Neuronal stem cell (in vitro differentiated cells): ENCODE results near the gene PCSK2.

Experiments used
- DNase-seq: peaks from one replicate; pipeline ENCODE4 v3.0.0-alpha.2; 2013; ENCODE audit warnings: low spot score
- H2AFZ ChIP-seq: one replicate; pipeline ENCODE4 v1.6.1; 2013; ENCODE audit warnings: mild to moderate bottlenecking, low read length, inconsistent platforms
- H2AK5ac ChIP-seq: 2 replicates; pipeline ENCODE4 v1.6.1; 2013; ENCODE audit warnings: low read depth, mild to moderate bottlenecking, inconsistent platforms, low read length, moderate library complexity, mixed read lengths
- H2BK120ac ChIP-seq: 2 replicates; pipeline ENCODE4 v1.6.1; 2013; ENCODE audit warnings: low read depth, mild to moderate bottlenecking, inconsistent platforms, low read length, moderate library complexity, mixed read lengths
- H2BK12ac ChIP-seq: one replicate; pipeline ENCODE4 v1.6.1; 2013; ENCODE audit warnings: low read length, inconsistent platforms
- H2BK15ac ChIP-seq: 2 replicates; pipeline ENCODE4 v1.6.1; 2013; ENCODE audit warnings: mild to moderate bottlenecking, low read length, inconsistent platforms, mixed read lengths
- H2BK5ac ChIP-seq: one replicate; pipeline ENCODE4 v1.6.1; 2013; ENCODE audit warnings: inconsistent platforms, mild to moderate bottlenecking, low read length, moderate library complexity
- H3K14ac ChIP-seq: one replicate; pipeline ENCODE4 v1.6.1; 2013; ENCODE audit warnings: low read length, inconsistent platforms
- H3K18ac ChIP-seq: 2 replicates; pipeline ENCODE4 v1.6.1; 2013; ENCODE audit warnings: low read length, inconsistent platforms
- H3K23ac ChIP-seq: 2 replicates; pipeline ENCODE4 v1.6.1; 2013; ENCODE audit warnings: low read depth, mild to moderate bottlenecking, mixed read lengths, low read length, inconsistent platforms; ENCODE audit not compliant: poor library complexity
- H3K27ac ChIP-seq: replicated peaks from 3 replicates; pipeline ENCODE4 v1.5.1; 2013; ENCODE audit warnings: low read length, inconsistent platforms
- H3K27me3 ChIP-seq, 3 experiments: 2 replicates each; pipeline ENCODE4 v1.6.1; 2013; ENCODE audit warnings: low read length in 3 of 3, mild to moderate bottlenecking in 2 of 3, inconsistent platforms in 1 of 3, low read depth in 1 of 3, mixed read lengths in 1 of 3, moderate library complexity in 1 of 3; ENCODE audit not compliant: control insufficient read depth in 3 of 3, insufficient read depth in 3 of 3
- H3K36me3 ChIP-seq, 2 donors: replicated peaks in 1 of 2; 2 replicates each; pipeline ENCODE4 v1.6.1; 2013; ENCODE audit warnings: low read length in 2 of 2; ENCODE audit not compliant: control insufficient read depth in 2 of 2, insufficient read depth in 2 of 2
- H3K4ac ChIP-seq: 2 replicates; pipeline ENCODE4 v1.6.1; 2013; ENCODE audit warnings: inconsistent platforms, mild to moderate bottlenecking, low read length, moderate library complexity
- H3K4me1 ChIP-seq, 2 donors: 1 replicate in 1 of 2; 2 replicates in 1 of 2; pipeline ENCODE4 v1.6.1; 2013; ENCODE audit warnings: low read length in 2 of 2, low read depth in 1 of 2; ENCODE audit not compliant: control insufficient read depth in 2 of 2, insufficient read depth in 1 of 2
- H3K4me2 ChIP-seq: one replicate; pipeline ENCODE4 v1.6.1; 2013; ENCODE audit warnings: mild to moderate bottlenecking, low read length, inconsistent platforms; ENCODE audit not compliant: insufficient read depth, poor library complexity, severe bottlenecking
- H3K4me3 ChIP-seq, 2 donors: 2 replicates each; pipeline ENCODE4 v1.5.1; 2013; ENCODE audit warnings: low read length in 2 of 2, mild to moderate bottlenecking in 2 of 2, inconsistent platforms in 1 of 2, moderate library complexity in 1 of 2
- H3K79me1 ChIP-seq: one replicate; pipeline ENCODE4 v1.6.1; 2013; ENCODE audit warnings: low read depth, mild to moderate bottlenecking, inconsistent platforms, low read length, moderate library complexity
- H3K9ac ChIP-seq: one replicate; pipeline ENCODE4 v1.6.1; 2013; ENCODE audit warnings: mild to moderate bottlenecking, low read depth, low read length, inconsistent platforms; ENCODE audit not compliant: poor library complexity
- H3K9me3 ChIP-seq, 2 donors: replicated peaks in 1 of 2; 2 replicates each; pipeline versions ENCODE3 to v1.6.1; 2013; ENCODE audit warnings: low read length in 2 of 2, mild to moderate bottlenecking in 2 of 2, inconsistent platforms in 1 of 2, low read depth in 1 of 2, mixed read lengths in 1 of 2, moderate library complexity in 1 of 2; ENCODE audit not compliant: control insufficient read depth in 2 of 2, insufficient read depth in 1 of 2
- H4K8ac ChIP-seq: one replicate; pipeline ENCODE4 v1.6.1; 2013; ENCODE audit warnings: low read depth, mild to moderate bottlenecking, inconsistent platforms, low read length, moderate library complexity
- H4K91ac ChIP-seq: one replicate; pipeline ENCODE4 v1.6.1; 2013; ENCODE audit warnings: low read length, low read depth, mild to moderate bottlenecking, inconsistent platforms; ENCODE audit not compliant: poor library complexity
- WGBS, 2 donors: extraction: QIAGEN DNeasy Blood & Tissue Kit; methylation state at CpG; one replicate each; pipeline ENCODE4 v1.1.7; 2013; ENCODE audit warnings: missing lambda C conversion rate in 2 of 2, mixed read lengths in 1 of 2; ENCODE audit not compliant: insufficient read length in 2 of 2, insufficient replicate concordance in 1 of 2; ENCODE audit errors: extremely low coverage in 2 of 2; 5-methylcytosine and 5-hydroxymethylcytosine counted together

Gene PCSK2

DNA sequence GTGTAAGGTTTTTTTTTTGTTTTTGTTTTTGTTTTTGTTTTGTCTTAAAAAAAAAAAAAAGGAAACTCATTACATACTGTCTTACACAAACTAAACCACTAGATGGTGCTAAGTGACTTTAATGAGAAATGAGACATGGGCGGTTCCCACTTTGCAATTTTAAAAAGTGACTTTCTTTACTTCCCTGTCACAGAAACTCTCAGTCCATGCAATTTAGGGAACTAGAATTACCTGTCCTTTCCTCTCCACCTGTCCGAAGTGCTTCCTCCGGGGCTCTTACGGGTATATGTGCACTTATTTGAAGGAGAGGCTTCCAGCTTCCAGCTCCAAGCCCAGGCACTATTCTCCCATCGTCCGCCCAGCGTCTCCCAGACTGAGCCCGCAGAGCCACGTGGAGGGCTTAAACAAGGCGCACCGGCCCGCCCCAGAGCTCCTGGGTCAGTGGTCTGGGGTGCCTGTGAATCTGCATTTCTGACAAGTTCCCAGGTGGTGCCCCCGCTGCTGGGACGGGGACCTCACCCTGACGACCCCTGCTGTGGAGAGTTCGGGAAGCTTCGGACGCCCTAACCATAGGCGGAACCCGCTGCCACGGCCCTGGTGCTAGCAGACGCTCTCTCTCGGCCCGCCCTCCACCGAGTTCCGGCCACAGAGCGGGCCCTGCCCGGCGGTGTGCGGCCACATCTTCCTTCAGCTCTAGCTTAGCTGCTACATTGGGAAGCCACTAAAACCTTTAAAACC, 278.2 kb downstream of the PCSK2 start:
- H3K14ac ChIP-seq, result no peak overlapping the region
- no peaks in the 10 kb centered on the region for H3K36me3 ChIP-seq
- H2AK5ac ChIP-seq, result peak overlapping the region; percentile 31
- H3K23ac ChIP-seq, result no peak overlapping the region
- H2BK12ac ChIP-seq, result peak overlapping the region; percentile 27
- H3K18ac ChIP-seq, result peak overlapping the region; percentile 80
- H4K8ac ChIP-seq, result no peak overlapping the region
- DNase-seq, result peak; percentile 58
- no peak overlapping the region for H2BK120ac ChIP-seq
- peaks cover 0 to 69% (median 19%) of the 10 kb centered on the region in 3 experiments for H3K27me3 ChIP-seq
- H3K4ac ChIP-seq, result no peak overlapping the region
- H3K4me3 ChIP-seq, result peak overlapping the region in 1 of 2 donors; percentile 53
- no CpG with 5 or more reads among the region's 30 CpGs for WGBS, 2 donors
- no peak overlapping the region for H4K91ac ChIP-seq
- H3K4me2 ChIP-seq, result peak overlapping the region; percentile 80
- peak overlapping the region; percentile 87 for H2AFZ ChIP-seq
- peaks cover 0 to 2% of the 10 kb centered on the region in 2 donors for H3K9me3 ChIP-seq
- peak overlapping the region; percentile 10 for H3K9ac ChIP-seq
- H3K79me1 ChIP-seq, result no peaks in the 10 kb centered on the region
- peaks cover 3 to 4% of the 10 kb centered on the region in 2 donors for H3K4me1 ChIP-seq
- no peak overlapping the region for H3K27ac ChIP-seq
- no peak overlapping the region for H2BK5ac ChIP-seq
- H2BK15ac ChIP-seq, result no peak overlapping the region

DNA sequence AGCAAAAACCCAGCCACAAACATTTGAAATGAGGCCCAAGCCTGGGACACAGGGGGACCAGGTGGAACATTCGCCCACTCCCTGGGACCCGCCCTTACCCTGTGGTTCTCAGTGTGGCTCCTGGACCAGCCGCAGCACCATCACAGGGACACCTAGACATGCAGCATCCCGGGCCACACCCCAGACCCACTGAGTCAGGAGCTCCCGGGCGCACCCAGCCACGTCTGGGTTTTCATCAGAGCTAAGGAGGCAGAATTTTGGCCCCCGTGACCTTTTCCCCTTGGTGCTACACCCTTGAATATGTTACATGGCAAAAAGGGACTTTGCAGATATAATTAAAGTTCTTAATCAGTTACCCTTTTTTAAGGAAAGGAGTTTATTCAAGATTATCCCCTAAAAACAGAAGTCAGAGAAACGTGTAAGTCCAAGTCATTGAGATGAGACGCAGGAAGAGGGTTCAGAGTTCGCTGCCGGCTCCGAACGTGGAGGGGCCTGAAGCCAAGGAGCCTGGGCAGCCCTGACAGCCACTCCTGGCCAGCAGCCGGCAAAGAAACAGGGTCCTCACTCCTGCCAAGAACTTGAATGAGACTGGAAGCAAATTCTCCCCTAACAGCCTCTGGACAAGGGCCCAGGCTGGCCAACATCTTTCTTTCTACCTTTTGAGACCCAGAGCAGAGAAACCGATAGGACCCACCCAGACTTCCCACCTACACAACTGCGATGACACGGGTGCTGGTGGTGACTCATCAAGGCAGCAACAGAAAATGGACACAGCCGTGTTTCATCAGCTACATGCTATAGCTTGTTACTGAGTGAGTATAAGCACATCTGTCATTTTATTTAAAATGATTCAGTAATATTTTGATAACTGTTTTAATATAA, 279.0 kb downstream of the PCSK2 start:
- WGBS, 2 donors, result no CpG with 5 or more reads among the region's 19 CpGs
- H3K4me3 ChIP-seq, result no peak overlapping the region
- no peak for DNase-seq

GRCh38 chr20:17507032-17507431, 280.2 kb downstream of the PCSK2 start:
- no peak overlapping the region for H2BK15ac ChIP-seq
- no CpG with 5 or more reads among the region's 2 CpGs for WGBS, 2 donors

More for the DNA sequence above, 279.0 kb downstream of the PCSK2 start:
- Histone ChIP-seq H3K4ac (no peak overlapping the region), H3K18ac (no peak overlapping the region), H3K9me3 (peaks cover 0 to 2% of the 10 kb centered on the region in 2 donors), H2BK12ac (no peak overlapping the region), H4K91ac (no peak overlapping the region), H3K27me3 (peaks cover 0 to 73% (median 19%) of the 10 kb centered on the region in 3 experiments), H2BK120ac (no peak overlapping the region), H3K27ac (no peak overlapping the region), H3K4me2 (no peak overlapping the region), H3K36me3 (no peaks in the 10 kb centered on the region), H3K14ac (no peak overlapping the region), H2BK15ac (no peak overlapping the region), H2BK5ac (no peak overlapping the region), H3K79me1 (no peaks in the 10 kb centered on the region), H4K8ac (no peak overlapping the region), H2AFZ (peak overlapping the region; percentile 87), H2AK5ac (peak overlapping the region; percentile 31), H3K23ac (no peak overlapping the region), H3K9ac (no peak overlapping the region), H3K4me1 (peaks cover 3 to 4% of the 10 kb centered on the region in 2 donors)

DNA sequence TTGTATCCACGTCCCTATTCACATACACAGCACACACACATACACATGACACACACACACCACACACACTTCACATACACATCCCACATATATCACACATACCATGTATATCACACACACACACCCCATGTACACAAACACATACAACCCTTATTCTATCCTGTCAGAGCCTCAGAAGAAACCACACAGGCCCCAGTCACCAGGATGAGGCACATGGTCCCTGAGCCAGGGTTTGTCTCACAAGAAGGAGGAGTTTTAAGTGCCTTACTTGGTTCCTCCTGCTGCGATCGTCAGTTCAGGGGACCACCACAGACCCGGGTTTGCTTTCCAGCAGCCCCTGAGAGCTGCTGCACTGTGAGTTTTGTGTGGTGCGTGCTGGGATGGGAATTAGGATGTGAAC, 280.7 kb downstream of the PCSK2 start:
- H3K14ac ChIP-seq, result no peak overlapping the region
- H2BK12ac ChIP-seq, result no peak overlapping the region
- H2AFZ ChIP-seq, result no peak overlapping the region
- H3K9ac ChIP-seq, result no peak overlapping the region
- H3K23ac ChIP-seq, result no peak overlapping the region
- H2BK15ac ChIP-seq, result no peak overlapping the region
- peaks cover 0 to 2% of the 10 kb centered on the region in 2 donors for H3K9me3 ChIP-seq
- no peak overlapping the region for H4K91ac ChIP-seq
- H3K4me3 ChIP-seq, result no peak overlapping the region
- H4K8ac ChIP-seq, result no peak overlapping the region
- no peak overlapping the region for H3K4me2 ChIP-seq
- peaks cover 0 to 73% (median 18%) of the 10 kb centered on the region in 3 experiments for H3K27me3 ChIP-seq
- H2AK5ac ChIP-seq, result no peak overlapping the region
- H3K36me3 ChIP-seq, result no peaks in the 10 kb centered on the region
- no peak overlapping the region for H3K18ac ChIP-seq
- H2BK5ac ChIP-seq, result no peak overlapping the region
- H3K4ac ChIP-seq, result no peak overlapping the region
- no peak for DNase-seq
- H3K4me1 ChIP-seq, result peaks cover 2 to 4% of the 10 kb centered on the region in 2 donors
- H3K27ac ChIP-seq, result no peak overlapping the region
- no CpG with 5 or more reads among the region's 5 CpGs for WGBS, 2 donors
- H3K79me1 ChIP-seq, result no peaks in the 10 kb centered on the region
- no peak overlapping the region for H2BK120ac ChIP-seq

More at GRCh38 chr20:17507032-17507431, 280.2 kb downstream of the PCSK2 start:
- H4K91ac ChIP-seq, result no peak overlapping the region
- no peak overlapping the region for H3K27ac ChIP-seq
- no peak overlapping the region for H2AFZ ChIP-seq
- H2BK120ac ChIP-seq, result no peak overlapping the region
- no peak overlapping the region for H3K9ac ChIP-seq
- no peak overlapping the region for H3K4me2 ChIP-seq
- no peak overlapping the region for H3K14ac ChIP-seq
- no peak overlapping the region for H2AK5ac ChIP-seq
- DNase-seq, result no peak
- H3K36me3 ChIP-seq, result no peaks in the 10 kb centered on the region
- H4K8ac ChIP-seq, result no peak overlapping the region
- H2BK5ac ChIP-seq, result no peak overlapping the region
- no peak overlapping the region for H3K18ac ChIP-seq
- H3K9me3 ChIP-seq, result peaks cover 0 to 2% of the 10 kb centered on the region in 2 donors
- no peak overlapping the region for H3K4ac ChIP-seq
- no peak overlapping the region for H3K23ac ChIP-seq
- H3K4me1 ChIP-seq, result peaks cover 3 to 4% of the 10 kb centered on the region in 2 donors
- H3K27me3 ChIP-seq, result peaks cover 0 to 77% (median 18%) of the 10 kb centered on the region in 3 experiments
- no peak overlapping the region for H2BK12ac ChIP-seq
- H3K4me3 ChIP-seq, result no peak overlapping the region
- no peaks in the 10 kb centered on the region for H3K79me1 ChIP-seq
